A549 (cell line): Measurements from ENCODE around the gene PI4KB. TPM values are rescaled to one million over a fixed set of nuclear protein-coding genes. Genes with fewer than 3 reads are reported as not detected.

Source experiments
- ATAC-seq, 2 experiments: fragments of 200-7000 bp in 1 of 2; fragments of >200 bp in 1 of 2; cut with Nextera tagmentation in 1 of 2; cut with Tn5 transposase in 1 of 2; 3 replicates each; pipeline versions ENCODE4 v1.8.0 to v1.9.1; 2018 to 2020; ENCODE audit warnings: mild to moderate bottlenecking in 1 of 2, moderate library complexity in 1 of 2
- CTCF ChIA-PET: fragments of 300-600 bp; sonication (Branson Sonifier 250); formaldehyde crosslinking; extraction: SDS; loops from one replicate; lab custom pipeline; 2021; ENCODE audit warnings: antibody characterized with exemption, inconsistent platforms; lab: Yijun Ruan, JAX
- POLR2A ChIA-PET: fragments of 350-600 bp; formaldehyde crosslinking; extraction: SDS; loops from one replicate; lab custom pipeline; 2021; ENCODE audit warnings: antibody characterized with exemption, inconsistent platforms; lab: Yijun Ruan, JAX
- DNase-seq, 2 experiments: peaks; one replicate each; pipeline versions ENCODE4 v3.0.0 to v3.0.0-alpha.2; 2011 to 2016; ENCODE audit warnings: low read depth in 1 of 2, low spot score in 1 of 2
- FAIRE-seq: peaks from 2 replicates; lab custom pipeline; 2011; peaks lifted over from hg19 to GRCh38; lab: Jason Lieb, UNC
- H3K27ac ChIP-seq, 2 experiments: fragments of >200 bp; sonication (Bioruptor Twin); formaldehyde crosslinking; 3 replicates each; pipeline ENCODE4 v1.5.1; 2016 to 2017
- H3K4me1 ChIP-seq: fragments of >200 bp; sonication (Bioruptor Twin); formaldehyde crosslinking; 3 replicates; pipeline ENCODE4 v1.6.1; 2016
- H3K4me2 ChIP-seq: fragments of >200 bp; sonication (Bioruptor Twin); formaldehyde crosslinking; 3 replicates; pipeline ENCODE4 v1.6.1; 2016
- H3K4me3 ChIP-seq: fragments of >200 bp; sonication (Bioruptor Twin); formaldehyde crosslinking; 3 replicates; pipeline ENCODE4 v1.5.1; 2016
- H3K9me3 ChIP-seq: fragments of >200 bp; sonication (Bioruptor Twin); formaldehyde crosslinking; 3 replicates; pipeline ENCODE4 v1.6.1; 2016
- BHLHE40 ChIP-seq: IDR thresholded peaks from 2 replicates; pipeline ENCODE4 v1.6.1; 2012; ENCODE audit warnings: low read depth, low read length, inconsistent platforms
- GATA3 ChIP-seq: IDR thresholded peaks from 2 replicates; pipeline ENCODE4 v1.6.1; 2012; ENCODE audit warnings: borderline replicate concordance
- HEYL ChIP-seq: fragments of 250-450 bp; sonication (Bioruptor Pico); IDR thresholded peaks from 2 replicates; pipeline ENCODE4 v1.8.0; 2021; ENCODE audit warnings: mild to moderate bottlenecking, moderate library complexity
- HOXA7 ChIP-seq: fragments of 250-450 bp; sonication (Bioruptor Pico); IDR thresholded peaks from 2 replicates; pipeline ENCODE4 v1.5.0; 2020; ENCODE audit warnings: mild to moderate bottlenecking, moderate library complexity
- JUN ChIP-seq, 2 experiments: fragments of >200 bp; sonication (Bioruptor Twin); formaldehyde crosslinking; IDR thresholded peaks; 2 replicates in 1 of 2; 3 replicates in 1 of 2; pipeline ENCODE4 v1.6.1; 2016 to 2017
- MAX ChIP-seq: IDR thresholded peaks from 2 replicates; pipeline ENCODE4 v1.6.1; 2012
- MAZ ChIP-seq: fragments of 150-350 bp; IDR thresholded peaks from 2 replicates; pipeline ENCODE4 v1.6.1; 2014; ENCODE audit warnings: antibody characterized with exemption, low read depth, low read length, borderline replicate concordance
- PHF8 ChIP-seq: fragments of 200-600 bp; sonication (generic); IDR thresholded peaks from 2 replicates; pipeline ENCODE4 v1.6.1; 2016; ENCODE audit warnings: low read depth, mild to moderate bottlenecking, antibody characterized with exemption, moderate library complexity, borderline replicate concordance
- POLR2A ChIP-seq: IDR thresholded peaks from 2 replicates; pipeline ENCODE4 v1.6.1; 2012; ENCODE audit warnings: mild to moderate bottlenecking, low read length
- RAD21 ChIP-seq, 2 experiments: fragments of >200 bp in 1 of 2; sonication (Bioruptor Twin) in 1 of 2; formaldehyde crosslinking in 1 of 2; IDR thresholded peaks in 1 of 2; conservative IDR thresholded peaks in 1 of 2; 2 replicates in 1 of 2; 3 replicates in 1 of 2; pipeline ENCODE4 v1.6.1; 2012 to 2018; ENCODE audit warnings: inconsistent platforms in 1 of 2
- ZSCAN20 ChIP-seq: fragments of 250-450 bp; sonication (Bioruptor Pico); IDR thresholded peaks from 2 replicates; pipeline ENCODE4 v1.8.0; 2022; ENCODE audit warnings: mild to moderate bottlenecking, moderate library complexity
- WGBS: methylation state at CpG from one replicate; pipeline ENCODE4 v1.1.6; 2017; ENCODE audit errors: missing lambda C conversion rate; 5-methylcytosine and 5-hydroxymethylcytosine counted together
- polyA minus RNA-seq: library from RNA; depleted of rRNA, polyadenylated mRNA; stranded (reverse); fragments of >200 nt; gene quantifications from 2 replicates; pipeline ENCODE4 v1.2.3, GENCODE V29; 2011; rRNA and poly(A)+ RNA removed
- polyA plus RNA-seq, 4 experiments: library from polyadenylated mRNA; depleted of rRNA in 3 of 4; stranded (reverse); fragments of >200 nt; fragmentation: RNase III in 1 of 4; extraction: RNeasy Plus Mini Kit Qiagen cat#74134 plus additional on column Dnase treatment in 1 of 4; gene quantifications; 2 replicates in 3 of 4; 3 replicates in 1 of 4; pipeline ENCODE4 v1.2.3, GENCODE V29; 2011 to 2017

PI4KB gene
- 34.4 and 37.7 TPM in 2 replicates for polyA plus RNA-seq (2011; rRNA removed)
- polyA plus RNA-seq (2012; cell fraction: cytosol; rRNA removed) = 32.3 and 37.4 TPM in 2 replicates
- 37.4 and 40.0 TPM in 2 replicates for polyA plus RNA-seq (2012; cell fraction: nucleus; rRNA removed)
- polyA plus RNA-seq (2017; fragmentation: RNase III; extraction: RNeasy Plus Mini Kit Qiagen cat#74134 plus additional on column Dnase treatment) = 26.3 to 27.6 TPM (median 26.8 TPM) in 3 replicates
- 78.2 and 106 TPM in 2 replicates for polyA minus RNA-seq

GRCh38 chr1:151327223-151327902 is at the start of gene PI4KB:
Gene PI4KB (minus strand): TSS chr1:151327416. CDS start chr1:151316481, 10,935 bp downstream.
- H3K27ac ChIP-seq = peak within 1 kb of the TSS; percentile 92 to 95
- H3K4me3 ChIP-seq = peak within 1 kb of the TSS; percentile 84
- ChIA-PET CTCF (interaction anchor here (0.6 to 42.1 kb wide), 9 partner anchors 11 to 81 kb away, joined by 3 to 831 read pairs (median 7); no protein-coding TSS in a partner anchor), POLR2A (interaction anchor here (0.5 to 2.6 kb wide), 14 partner anchors 9 to 684 kb away, joined by 3 to 13 read pairs (median 6); partner anchors contain the start of genes PSMB4, PSMD4, VPS72 and ZNF687)
- H3K9me3 ChIP-seq = no peaks in the 10 kb centered on the region
- peak; percentile 59 to 73; a peak in 4 of 5 replicates for TF ChIP-seq JUN (IDR thresholded peaks at IDR 0.05)
- TF ChIP-seq GATA3 = 0 out of 2 replicates have a peak, but pooled peaks have one; percentile 23
- 0 out of 2 replicates have a peak, but pooled peaks have one; percentile 20 for TF ChIP-seq MAX
- peak; percentile 60 for TF ChIP-seq POLR2A
- no peak for TF ChIP-seq HEYL (CRISPR knock-in tag)
- no peak for TF ChIP-seq ZSCAN20 (CRISPR knock-in tag)
- TF ChIP-seq PHF8 = peak; percentile 39; the same call in 1 of the 2 replicates
- TF ChIP-seq RAD21 (conservative IDR thresholded peaks at IDR 0.05 in 1 of 2, IDR thresholded peaks at IDR 0.05 in 1 of 2) = 0 out of 5 replicates have a peak, but pooled peaks of 1 of the 2 experiments have one; percentile 2
- WGBS = 2% methylated on average over 33 of the region's 40 CpGs
- FAIRE-seq = no peak
- peak; percentile 96 to 98 for ATAC-seq
- H3K4me2 ChIP-seq = peak within 1 kb of the TSS; percentile 97
- DNase-seq = peak; percentile 98 to 99
- peaks cover 17% of the 10 kb centered on the region for H3K4me1 ChIP-seq

GRCh38 chr1:151373196-151373595 is 46.0 kb upstream of the PI4KB start:
- FAIRE-seq = no peak

GRCh38 chr1:151372058-151372934 is 45.1 kb upstream of the PI4KB start, which contains the start of gene SELENBP1:
Gene SELENBP1 (minus strand): TSS chr1:151372705. CDS start chr1:151372641, 64 bp downstream.
- ATAC-seq = peak; percentile 60 to 79
- ChIA-PET CTCF (interaction anchor here (0.6 to 1.8 kb wide), 8 partner anchors 14 to 464 kb away, joined by 3 to 10 read pairs (median 3); no protein-coding TSS in a partner anchor), POLR2A (interaction anchor here (0.7 to 1.2 kb wide), 2 partner anchors 27 to 132 kb away, joined by 4 read pairs; partner anchors contain the start of gene PSMB4)
- TF ChIP-seq HEYL (CRISPR knock-in tag) (no peak), JUN (IDR thresholded peaks at IDR 0.05) (0 out of 5 replicates have a peak, but pooled peaks of 1 of the 2 experiments have one; percentile 29), POLR2A (peak; percentile 51), HOXA7 (CRISPR knock-in tag) (no peak), MAZ (0 out of 2 replicates have a peak, but pooled peaks have one; percentile 24)
- DNase-seq = peak; percentile 48 to 68
- H3K4me1 ChIP-seq = peaks cover 37% of the 10 kb centered on the region
- peak within 1 kb of the TSS; percentile 64 to 78 for H3K27ac ChIP-seq
- H3K9me3 ChIP-seq = no peaks in the 10 kb centered on the region
- WGBS = 21% methylated on average over 10 of the region's 11 CpGs
- no peak for FAIRE-seq
- peak within 1 kb of the TSS; percentile 32 for H3K4me3 ChIP-seq
- H3K4me2 ChIP-seq = peak within 1 kb of the TSS; percentile 88

More at GRCh38 chr1:151373196-151373595, 46.0 kb upstream of the PI4KB start:
- Histone ChIP-seq H3K4me3 (no peak overlapping the region), H3K9me3 (no peaks in the 10 kb centered on the region), H3K4me2 (peak overlapping the region; percentile 88; the same call in 2 of the 3 replicates), H3K27ac (0 out of 6 replicates have a peak overlapping the region, but pooled peaks of 1 of the 2 experiments have one; percentile 78), H3K4me1 (peaks cover 37% of the 10 kb centered on the region)
- WGBS = 92% methylated on average over 14 of the region's 14 CpGs
- TF ChIP-seq BHLHE40 = no peak
- ATAC-seq (no peak), DNase-seq (no peak)
- POLR2A ChIA-PET = no interaction called here
- CTCF ChIA-PET = interaction anchor here (1.3 to 1.8 kb wide), 4 partner anchors 23 to 463 kb away, joined by 3 to 10 read pairs (median 4); no protein-coding TSS in a partner anchor
